Uterus (tissue), 4 donors: Measurements from ENCODE around the gene FSCB. TPM values are rescaled to one million over a fixed set of nuclear protein-coding genes. Genes with fewer than 3 reads are reported as not detected.

Experiments used
- DNase-seq, 2 donors: peaks; one replicate each; pipeline ENCODE4 v3.0.0-alpha.2; 2019 to 2020
- H3K27ac ChIP-seq, 2 donors: fragments of 200-600 bp; sonication (generic); 1 replicate in 1 of 2; 2 replicates in 1 of 2; pipeline ENCODE4 v1.5.1; 2016 to 2018
- H3K27me3 ChIP-seq, 2 donors: fragments of 200-600 bp; sonication (generic); one replicate each; pipeline ENCODE4 v1.5.1; 2018 to 2019; ENCODE audit warnings: control low read depth in 1 of 2
- H3K36me3 ChIP-seq, 2 donors: fragments of 200-600 bp; sonication (generic); one replicate each; pipeline ENCODE4 v1.5.1; 2019; ENCODE audit warnings: control low read depth in 1 of 2
- H3K4me1 ChIP-seq, 2 donors: fragments of 200-600 bp; sonication (generic); one replicate each; pipeline ENCODE4 v1.5.1; 2018 to 2019; ENCODE audit warnings: control low read depth in 1 of 2
- H3K4me3 ChIP-seq, 2 donors: fragments of 200-600 bp; sonication (generic); 1 replicate in 1 of 2; 2 replicates in 1 of 2; pipeline ENCODE4 v1.5.1; 2018 to 2019; ENCODE audit warnings: mild to moderate bottlenecking in 1 of 2
- H3K9me3 ChIP-seq, 2 donors: fragments of 200-600 bp; sonication (generic); one replicate each; pipeline ENCODE4 v1.5.1; 2019; ENCODE audit warnings: control low read depth in 1 of 2
- POLR2A ChIP-seq, 2 donors: fragments of 450-650 bp; IDR thresholded peaks; one replicate each; pipeline ENCODE4 v1.6.1; 2016; ENCODE audit warnings: antibody characterized with exemption in 2 of 2, mild to moderate bottlenecking in 1 of 2, moderate library complexity in 1 of 2
- intact Hi-C: fragments of 100-400 bp; cut with DNase I; formaldehyde crosslinking; loops from one replicate; pipeline ENCODE4 v1.15.1; 2023; ENCODE audit warnings: low total_unique reads
- total RNA-seq, 4 donors: library from RNA; depleted of rRNA in 3 of 4; stranded (reverse); fragments of >200 nt in 3 of 4; gene quantifications; one replicate each; pipeline versions ENCODE4 v1.1.0 to v1.2.4, GENCODE V29; 2014 to 2023
- TF ChIP-seq, protein P1 (sequence below), 4 experiments: fragments of 200-600 bp in 2 of 4; fragments of 450-650 bp in 2 of 4; sonication (generic) in 2 of 4; IDR thresholded peaks; one replicate each; pipeline ENCODE4 v1.5.1; 2016 to 2019; ENCODE audit warnings: antibody characterized with exemption in 4 of 4, mild to moderate bottlenecking in 2 of 4, moderate library complexity in 1 of 4
- donor health status: DM: yes; HTN: yes; CAD: no.

FSCB gene
- total RNA-seq, 4 donors from 2014 or later: 0.14 TPM; not detected in 3

DNA sequence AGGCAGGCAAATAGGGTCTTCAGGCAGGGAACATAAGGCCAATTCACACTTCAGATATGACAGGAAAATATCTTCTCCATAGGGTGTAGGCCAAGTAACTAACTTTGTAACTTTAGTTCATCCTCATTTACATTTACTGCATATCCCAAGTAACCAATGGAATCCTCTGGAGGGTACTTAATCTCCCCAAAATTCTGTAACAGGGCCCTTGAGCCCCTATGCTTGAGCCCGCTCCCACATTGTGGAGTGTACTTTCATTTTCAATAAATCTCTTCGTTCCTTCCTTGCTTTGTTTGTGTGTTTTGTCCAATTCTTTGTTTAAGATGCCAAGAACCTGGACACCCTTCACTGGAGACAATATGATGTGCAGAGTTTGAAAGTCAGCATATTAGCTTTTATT lies 45.3 kb downstream of the FSCB start:
- intact Hi-C loops: no loop called here
- Histone ChIP-seq H3K4me1 (no peaks in the 10 kb centered on the region), H3K4me3 (no peak overlapping the region), H3K27me3 (no peaks in the 10 kb centered on the region), H3K36me3 (no peaks in the 10 kb centered on the region), H3K27ac (no peak overlapping the region), H3K9me3 (no peaks in the 10 kb centered on the region)
- DNase-seq: no peak
- TF ChIP-seq, protein P1, sequence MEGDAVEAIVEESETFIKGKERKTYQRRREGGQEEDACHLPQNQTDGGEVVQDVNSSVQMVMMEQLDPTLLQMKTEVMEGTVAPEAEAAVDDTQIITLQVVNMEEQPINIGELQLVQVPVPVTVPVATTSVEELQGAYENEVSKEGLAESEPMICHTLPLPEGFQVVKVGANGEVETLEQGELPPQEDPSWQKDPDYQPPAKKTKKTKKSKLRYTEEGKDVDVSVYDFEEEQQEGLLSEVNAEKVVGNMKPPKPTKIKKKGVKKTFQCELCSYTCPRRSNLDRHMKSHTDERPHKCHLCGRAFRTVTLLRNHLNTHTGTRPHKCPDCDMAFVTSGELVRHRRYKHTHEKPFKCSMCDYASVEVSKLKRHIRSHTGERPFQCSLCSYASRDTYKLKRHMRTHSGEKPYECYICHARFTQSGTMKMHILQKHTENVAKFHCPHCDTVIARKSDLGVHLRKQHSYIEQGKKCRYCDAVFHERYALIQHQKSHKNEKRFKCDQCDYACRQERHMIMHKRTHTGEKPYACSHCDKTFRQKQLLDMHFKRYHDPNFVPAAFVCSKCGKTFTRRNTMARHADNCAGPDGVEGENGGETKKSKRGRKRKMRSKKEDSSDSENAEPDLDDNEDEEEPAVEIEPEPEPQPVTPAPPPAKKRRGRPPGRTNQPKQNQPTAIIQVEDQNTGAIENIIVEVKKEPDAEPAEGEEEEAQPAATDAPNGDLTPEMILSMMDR (IDR thresholded peaks at IDR 0.05): no peak
- TF ChIP-seq POLR2A (IDR thresholded peaks at IDR 0.05): no peak
